ENCODE results near the gene MT2A.

Gene MT2A

DNA sequence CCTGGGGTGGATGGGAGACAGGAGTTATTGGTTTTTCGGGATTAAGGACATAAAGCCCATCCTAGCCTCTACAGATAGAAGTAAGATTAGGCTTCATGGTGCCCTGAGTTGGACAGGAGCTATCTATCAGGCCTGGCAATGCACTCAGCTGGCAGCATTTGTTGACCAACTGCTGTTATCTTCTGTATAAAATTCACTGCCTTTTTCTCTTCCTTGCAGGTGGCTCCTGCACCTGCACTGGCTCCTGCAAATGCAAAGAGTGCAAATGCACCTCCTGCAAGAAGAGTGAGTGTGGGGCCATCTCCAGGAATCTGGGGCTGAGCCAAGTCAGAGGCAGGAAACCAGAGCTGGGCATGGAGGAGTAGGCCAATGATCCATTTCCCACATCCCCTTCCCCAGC is 30.7 kb downstream of the MT2A start:
- DNase-seq (ENCODE audit: low read depth in 2 of 2) = no peak

DNA sequence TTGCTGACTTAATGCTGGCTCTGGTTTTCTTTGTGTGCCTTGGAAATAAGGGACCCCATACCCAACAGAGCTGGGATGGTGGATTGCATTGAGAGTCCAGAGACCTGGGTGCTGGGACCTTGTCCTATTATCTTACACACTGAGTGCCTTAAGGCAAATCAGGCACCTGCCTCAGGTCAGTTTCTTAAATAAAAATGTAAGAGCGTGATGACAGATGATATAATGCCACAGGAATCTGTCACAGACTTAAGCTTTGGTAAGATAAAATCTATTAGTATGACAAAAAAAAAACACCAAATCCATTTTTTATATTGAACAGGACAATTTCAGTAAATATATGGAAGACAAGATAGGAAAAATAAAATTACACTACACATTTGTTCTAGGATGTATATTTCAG is 31.7 kb downstream of the MT2A start:
- DNase-seq (ENCODE audit: low read depth in 2 of 2) = no peak

DNA sequence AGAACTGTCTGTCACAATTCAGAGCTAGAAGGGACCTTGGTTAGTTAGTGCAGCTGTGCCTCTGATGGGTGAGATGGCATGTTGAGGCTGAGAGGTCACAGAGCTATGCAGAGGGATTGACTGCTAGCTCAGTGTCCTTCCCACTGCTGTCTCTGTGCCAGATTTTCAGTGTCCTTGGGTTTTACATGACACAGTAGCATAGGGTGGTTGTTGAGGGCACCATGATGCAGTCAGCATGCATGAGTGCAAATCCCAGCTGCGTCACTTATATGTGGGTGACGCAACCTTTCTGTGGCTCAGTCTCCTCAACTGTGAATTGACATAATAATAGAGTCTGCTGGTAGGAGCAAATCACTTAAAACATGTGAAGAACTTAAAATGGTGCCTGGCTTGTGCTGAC is 32.8 kb downstream of the MT2A start:
- DNase-seq (ENCODE audit: low read depth in 2 of 2) = no peak

DNA sequence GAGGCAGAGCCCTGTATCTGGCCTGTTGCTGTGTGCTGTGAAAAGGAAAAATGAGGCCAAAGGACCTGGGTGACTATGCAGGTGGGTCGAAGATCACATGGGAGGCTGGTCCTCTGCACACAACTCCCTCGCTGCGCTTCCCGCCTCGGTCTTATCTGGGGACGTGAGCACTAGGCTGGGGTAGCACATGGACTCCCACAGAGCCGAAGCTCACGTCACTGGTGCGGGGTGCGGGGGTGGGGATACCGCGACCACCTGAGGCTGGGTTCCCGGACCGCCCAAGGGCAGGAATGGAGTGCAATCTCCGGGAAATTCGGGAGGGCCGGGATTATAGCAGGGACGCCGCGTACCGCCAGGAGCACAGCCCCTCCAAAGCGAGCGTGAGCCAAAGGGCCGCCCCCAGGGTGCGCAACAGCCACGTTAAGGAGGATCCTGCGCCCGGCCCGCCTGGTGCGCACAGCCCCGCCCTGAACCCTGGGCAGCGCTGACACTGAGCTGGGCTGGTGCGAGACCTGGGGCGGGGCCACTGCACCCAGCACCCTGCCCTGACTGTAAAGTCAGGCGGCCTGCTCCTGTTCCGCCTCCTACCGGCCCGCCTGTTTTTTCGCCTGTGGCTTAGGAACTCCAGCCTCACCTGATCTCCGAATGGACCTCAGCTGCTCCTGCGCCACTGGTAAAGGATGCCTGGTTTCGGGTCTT is 34.8 kb downstream of the MT2A start:
- peak; percentile 46 to 56 for DNase-seq (ENCODE audit: low read depth in 2 of 2)

DNA sequence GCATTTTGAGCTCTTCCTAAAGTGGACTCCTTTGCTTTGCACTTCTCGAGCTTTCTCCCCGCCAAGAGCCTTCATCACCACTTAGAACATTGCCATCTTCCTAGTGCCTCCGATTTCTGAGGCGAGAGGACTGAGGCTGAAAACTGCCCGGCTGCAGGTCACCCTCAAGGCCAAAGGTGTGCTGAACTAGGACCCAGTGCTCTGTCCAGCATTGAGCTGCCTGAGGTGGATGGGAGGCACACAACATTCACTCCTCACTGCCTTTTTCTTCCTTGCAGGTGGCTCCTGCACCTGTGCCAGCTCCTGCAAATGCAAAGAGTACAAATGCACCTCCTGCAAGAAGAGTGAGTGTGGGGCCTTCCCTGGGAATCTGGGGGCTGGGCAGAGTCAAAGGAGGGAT is 35.4 kb downstream of the MT2A start:
- DNase-seq (ENCODE audit: low read depth in 2 of 2) = no peak

DNA sequence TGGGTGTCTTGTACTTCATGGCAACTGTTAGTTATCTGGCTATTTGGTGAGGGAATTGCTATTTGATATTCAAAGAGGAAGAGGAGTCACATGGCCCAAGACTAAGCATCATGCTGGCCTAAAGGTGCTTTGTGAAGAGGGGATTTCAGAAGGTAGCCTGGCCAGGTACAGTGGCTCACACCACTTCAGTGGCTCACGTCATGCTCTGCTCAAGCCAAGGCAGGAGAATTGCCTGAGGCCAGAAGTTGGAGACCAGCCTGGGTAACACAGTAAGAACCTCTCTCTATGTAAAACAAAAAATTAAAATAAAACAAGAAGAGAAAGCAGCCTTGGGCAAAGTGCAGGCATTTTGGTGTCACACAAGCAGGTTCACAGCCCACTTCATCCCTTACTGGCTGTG is 36.9 kb downstream of the MT2A start:
- no peak for DNase-seq (ENCODE audit: low read depth in 2 of 2)

DNA sequence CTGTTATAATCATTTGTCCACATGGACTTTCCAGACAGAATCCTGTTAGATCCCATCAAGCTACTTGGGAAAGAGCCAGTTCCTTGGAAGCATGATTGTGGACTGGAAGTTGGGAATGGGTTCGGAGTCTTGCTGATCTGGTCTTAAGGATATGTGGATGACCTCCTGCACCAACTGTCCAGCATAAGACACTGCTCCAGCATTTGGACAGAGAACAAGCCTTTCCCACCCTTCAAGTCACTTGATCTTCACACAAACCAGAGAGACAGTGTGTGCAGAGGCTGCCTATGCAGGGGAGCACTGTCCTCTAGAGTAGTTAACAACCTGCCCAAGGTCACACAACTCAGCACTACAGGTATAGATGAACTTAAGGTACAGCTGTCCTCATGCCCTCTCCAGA is 37.5 kb downstream of the MT2A start:
- DNase-seq (ENCODE audit: low read depth in 2 of 2) = no peak

DNA sequence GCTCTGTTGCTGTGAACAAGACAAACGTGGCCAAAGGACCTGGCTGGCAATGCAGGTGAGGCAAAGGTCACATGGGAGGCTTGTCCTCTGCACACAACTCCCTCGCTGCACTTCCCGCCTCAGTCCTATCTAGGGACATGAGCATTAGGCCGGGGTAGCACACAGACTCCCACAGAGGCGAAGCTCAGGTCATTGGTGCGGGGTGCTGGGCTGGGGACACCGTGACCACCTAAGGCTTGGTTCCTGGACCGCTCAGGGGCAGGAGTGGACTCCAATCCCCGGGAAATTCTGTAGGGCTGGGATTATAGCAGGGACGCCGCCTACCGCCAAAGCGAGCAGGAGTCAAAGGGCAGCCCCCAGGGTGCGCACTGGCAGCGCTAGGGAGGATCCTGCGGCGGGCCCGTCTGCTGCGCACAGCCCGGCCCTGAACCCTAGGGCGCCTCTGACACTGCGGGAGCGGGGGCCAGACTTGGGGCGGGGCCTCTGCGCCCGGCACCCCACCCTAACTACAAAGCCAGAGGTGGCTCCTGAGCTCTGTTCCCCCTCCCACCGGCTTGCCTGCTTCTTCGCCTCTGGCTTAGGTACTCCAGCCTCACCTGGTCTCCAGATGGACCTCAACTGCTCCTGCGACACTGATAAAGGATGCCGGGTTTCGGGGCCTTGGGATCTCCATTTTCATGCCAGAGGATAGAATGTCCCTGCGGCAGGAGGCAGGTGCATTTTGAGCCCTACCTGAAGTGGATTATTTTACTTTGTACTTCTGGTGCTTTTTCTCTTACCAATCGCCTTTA is 39.5 kb downstream of the MT2A start:
- DNase-seq (ENCODE audit: low read depth in 2 of 2) = no peak

DNA sequence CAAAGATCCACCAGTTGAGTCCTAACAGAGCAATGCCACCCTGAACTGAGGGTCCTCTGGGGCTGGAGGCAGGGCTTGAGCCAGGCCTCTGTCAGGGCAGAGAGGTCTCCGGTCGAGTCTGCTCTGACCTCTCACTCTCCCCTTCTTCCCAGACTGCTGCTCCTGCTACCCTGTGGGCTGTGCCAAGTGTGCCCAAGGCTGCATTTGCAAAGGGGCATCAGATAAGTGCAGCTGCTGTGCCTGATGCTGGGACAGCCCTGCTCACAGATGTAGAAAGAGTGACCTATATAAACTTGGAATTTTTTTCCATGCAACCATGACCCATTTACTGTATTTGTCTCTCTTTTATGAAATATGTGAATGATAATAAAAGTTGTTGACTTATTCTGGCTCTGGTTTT is 40.9 kb downstream of the MT2A start:
- no peak for DNase-seq (ENCODE audit: low read depth in 2 of 2)

DNA sequence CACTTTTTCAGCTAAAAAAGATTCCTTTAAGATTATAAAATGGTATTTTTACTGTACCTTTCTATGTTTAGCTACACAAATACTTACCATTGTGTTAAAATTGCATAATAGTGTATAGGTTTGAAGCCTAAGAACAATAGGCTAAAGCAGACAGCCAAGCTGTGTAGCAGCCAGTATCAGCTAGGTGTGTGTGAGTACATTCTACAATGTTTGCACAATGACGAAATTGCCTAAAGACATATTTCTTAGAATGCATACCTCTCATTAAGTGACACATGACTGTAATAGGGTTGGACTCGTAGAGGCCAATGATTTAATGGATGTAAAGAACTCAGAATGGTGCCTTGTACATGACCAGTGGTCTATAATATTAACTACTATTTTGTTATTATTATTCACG is 41.4 kb downstream of the MT2A start:
- DNase-seq (ENCODE audit: low read depth in 2 of 2) = no peak

DNA sequence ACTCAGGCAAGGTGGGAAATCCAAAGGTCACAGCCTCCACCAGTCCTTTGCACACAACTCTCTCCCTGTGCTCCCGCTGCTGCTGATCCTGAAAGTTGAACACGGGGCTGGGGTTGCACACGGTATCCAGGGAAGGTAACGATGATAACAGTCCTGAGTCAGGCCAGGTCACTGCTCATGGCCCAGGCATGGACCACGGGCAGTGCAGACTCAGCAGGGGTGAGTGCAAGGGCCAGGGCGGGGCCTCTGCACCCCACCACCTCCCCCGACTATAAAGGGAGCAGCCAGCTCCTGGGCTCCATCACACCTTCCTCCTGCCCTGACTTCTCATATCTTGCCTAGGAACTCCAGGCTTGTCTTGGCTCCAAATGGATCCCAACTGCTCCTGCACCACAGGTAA is 43.2 kb downstream of the MT2A start, which contains the start of gene MT1B:
MT1B (plus strand) TSS at position 301 of the 400 bp plus-strand sequence; CDS start at position 369, 68 bp downstream.
- DNase-seq (ENCODE audit: low read depth in 2 of 2) = no peak

DNA sequence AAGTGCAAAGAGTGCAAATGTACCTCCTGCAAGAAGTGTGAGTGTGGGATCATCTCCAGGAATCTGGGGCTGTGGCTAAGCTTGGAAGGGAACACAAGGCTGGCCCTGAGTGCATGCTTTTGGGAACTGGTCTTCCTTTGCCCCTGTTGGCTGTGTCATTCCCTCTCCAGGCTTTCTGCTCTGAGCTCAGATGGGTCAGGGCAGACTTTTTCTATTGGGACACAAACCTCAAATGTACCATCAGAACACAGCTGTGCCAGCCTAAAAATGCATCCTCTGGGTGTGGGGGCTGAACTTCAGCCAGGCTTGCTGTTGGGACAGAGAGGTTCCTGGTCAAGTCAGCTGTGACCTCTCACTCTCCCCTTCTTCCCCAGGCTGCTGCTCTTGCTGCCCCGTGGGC is 44.2 kb downstream of the MT2A start:
- DNase-seq (ENCODE audit: low read depth in 2 of 2) = no peak

DNA sequence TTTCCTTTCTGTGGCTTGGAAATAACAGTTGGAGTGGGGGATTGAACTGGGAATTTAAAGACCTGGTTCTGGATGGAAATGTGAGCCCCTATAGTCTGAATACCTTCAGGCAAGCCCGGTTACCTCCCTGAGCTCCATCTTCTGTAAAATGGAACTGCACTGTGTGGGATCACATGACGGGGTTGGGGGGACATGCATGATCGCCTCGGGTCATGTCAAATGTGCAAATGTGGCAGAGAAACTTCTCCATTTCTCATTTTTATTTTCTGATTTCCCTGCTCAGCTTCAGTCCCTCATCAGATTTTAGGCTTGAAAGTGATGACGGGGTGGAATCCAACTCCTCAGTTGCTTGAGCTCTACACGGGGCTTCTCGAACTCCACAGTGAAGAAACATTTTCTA is 44.8 kb downstream of the MT2A start:
- DNase-seq (ENCODE audit: low read depth in 2 of 2) = no peak

DNA sequence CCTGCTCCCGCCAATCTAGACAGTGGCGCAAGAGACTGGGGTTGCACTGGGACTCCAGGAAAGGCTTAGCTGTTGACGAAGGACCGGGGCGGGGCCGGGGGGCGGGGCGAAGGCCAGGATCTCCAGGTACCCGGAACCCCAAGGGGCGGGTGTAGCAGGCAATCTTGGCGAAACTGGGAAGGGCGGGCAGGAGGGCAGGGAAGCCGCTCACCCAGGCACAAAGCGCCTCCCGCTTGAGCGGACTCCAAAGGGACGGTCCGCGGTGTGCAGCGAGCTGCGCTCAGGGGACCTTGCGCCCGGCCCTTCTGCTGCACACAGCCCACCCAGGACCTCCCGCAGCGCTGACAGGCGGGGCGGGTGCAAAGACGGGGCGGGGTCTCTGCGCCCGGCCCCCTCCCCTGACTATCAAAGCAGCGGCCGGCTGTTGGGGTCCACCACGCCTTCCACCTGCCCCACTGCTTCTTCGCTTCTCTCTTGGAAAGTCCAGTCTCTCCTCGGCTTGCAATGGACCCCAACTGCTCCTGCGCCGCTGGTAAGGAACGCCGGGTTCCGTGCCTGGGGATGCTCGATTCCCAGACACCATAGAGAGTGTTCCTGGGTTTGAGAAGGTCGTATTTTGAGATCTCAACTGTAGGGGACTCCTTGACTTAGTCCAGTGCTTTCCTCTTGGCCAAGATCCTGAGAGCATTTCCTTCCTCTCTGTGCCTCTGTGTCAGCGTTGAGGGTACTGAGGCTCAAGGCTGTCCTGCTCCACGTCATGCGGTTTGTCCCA is 49.4 kb downstream of the MT2A start, which contains the start of gene MT1F:
MT1F (plus strand) TSS at position 405 of the 772 bp plus-strand sequence; CDS start at position 505, 100 bp downstream.
- DNase-seq (ENCODE audit: low read depth in 2 of 2) = peak; percentile 37 to 55

DNA sequence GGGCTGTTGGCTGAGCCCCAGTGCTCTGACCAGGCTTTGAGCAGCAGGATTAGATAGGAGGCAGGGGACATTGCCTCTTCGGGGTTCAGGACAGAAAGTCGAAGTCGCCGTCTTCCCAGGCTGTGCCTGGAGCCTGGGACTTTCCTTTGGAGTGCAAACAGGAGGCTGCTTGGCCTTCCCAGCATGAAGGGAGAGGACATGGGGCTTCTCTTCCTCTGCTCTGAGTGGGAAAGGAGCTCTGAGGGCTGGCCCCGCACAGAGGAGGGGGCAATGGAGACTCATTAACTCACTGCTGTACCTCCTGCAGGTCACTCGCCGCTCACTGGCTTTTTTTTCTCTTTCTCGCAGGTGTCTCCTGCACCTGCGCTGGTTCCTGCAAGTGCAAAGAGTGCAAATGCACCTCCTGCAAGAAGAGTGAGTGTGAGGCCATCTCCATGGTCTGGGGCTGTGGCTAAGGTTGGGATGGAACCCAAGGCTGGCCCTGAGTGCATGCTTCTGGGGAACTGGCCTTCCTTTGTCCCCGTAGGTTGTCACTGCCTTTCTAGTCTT is 50.0 kb downstream of the MT2A start:
- no peak for DNase-seq (ENCODE audit: low read depth in 2 of 2)
